HepG2 (cell line): ENCODE data around the gene GPR162. TPM values are rescaled to one million over a fixed set of nuclear protein-coding genes. Genes with fewer than 3 reads are reported as not detected.

Source experiments
- ATM ChIP-seq: fragments of 450-650 bp; IDR thresholded peaks from 2 replicates; pipeline ENCODE4 v1.7.1; 2017; ENCODE audit warnings: mild to moderate bottlenecking, borderline replicate concordance
- ATRX ChIP-seq: sonication (generic); formaldehyde crosslinking; IDR thresholded peaks from 2 replicates; pipeline ENCODE4 v1.4.0; 2020; ENCODE audit warnings: missing genetic modification reagents, borderline replicate concordance
- BATF2 ChIP-seq: sonication (generic); formaldehyde crosslinking; IDR thresholded peaks from 2 replicates; pipeline ENCODE4 v1.8.0; 2022; ENCODE audit warnings: mild to moderate bottlenecking, missing genetic modification reagents, moderate library complexity
- CBFB ChIP-seq: sonication (generic); formaldehyde crosslinking; IDR thresholded peaks from 2 replicates; pipeline ENCODE4 v1.4.0; 2020; ENCODE audit warnings: missing genetic modification reagents
- CREB1 ChIP-seq, 2 experiments: fragments of 450-650 bp in 1 of 2; IDR thresholded peaks; 2 replicates each; pipeline ENCODE4 v1.6.1; 2016 to 2017; ENCODE audit warnings: control low read depth in 1 of 2, mild to moderate bottlenecking in 1 of 2, missing compliant biosample characterization in 1 of 2, missing genetic modification characterization in 1 of 2
- EP300 ChIP-seq, 3 experiments: sonication (generic) in 1 of 3; formaldehyde crosslinking in 1 of 3; IDR thresholded peaks; 2 replicates each; pipeline versions ENCODE4 v1.5.1 to v1.6.1; 2011 to 2020; ENCODE audit warnings: low read depth in 2 of 3, low read length in 2 of 3, borderline replicate concordance in 1 of 3, improper control_type of control experiment in 1 of 3, mild to moderate bottlenecking in 1 of 3, missing genetic modification reagents in 1 of 3, moderate library complexity in 1 of 3
- FOXM1 ChIP-seq: sonication (generic); formaldehyde crosslinking; IDR thresholded peaks from 2 replicates; pipeline ENCODE4 v1.5.0; 2020; ENCODE audit warnings: missing genetic modification reagents
- NCOA5 ChIP-seq: sonication (generic); formaldehyde crosslinking; IDR thresholded peaks from 2 replicates; pipeline ENCODE4 v1.4.0; 2020; ENCODE audit warnings: missing genetic modification reagents
- PRDM4 ChIP-seq: sonication (generic); formaldehyde crosslinking; IDR thresholded peaks from 2 replicates; pipeline ENCODE4 v1.9.0; 2021; ENCODE audit warnings: missing genetic modification reagents, borderline replicate concordance
- SIX1 ChIP-seq: sonication (generic); formaldehyde crosslinking; IDR thresholded peaks from 2 replicates; pipeline ENCODE4 v1.4.0; 2020; ENCODE audit warnings: missing genetic modification reagents, borderline replicate concordance
- TGIF2 ChIP-seq: IDR thresholded peaks from 2 replicates; pipeline ENCODE4 v1.6.1; 2016; ENCODE audit warnings: control low read depth, missing compliant biosample characterization
- ZNF121 ChIP-seq: sonication (generic); formaldehyde crosslinking; IDR thresholded peaks from 2 replicates; pipeline ENCODE4 v1.5.0; 2020; ENCODE audit warnings: mild to moderate bottlenecking, missing genetic modification reagents
- ZNF207 ChIP-seq: fragments of 450-650 bp; IDR thresholded peaks from 2 replicates; pipeline ENCODE4 v1.6.1; 2016; ENCODE audit warnings: antibody characterized with exemption, borderline replicate concordance
- ZNF224 ChIP-seq: sonication (generic); formaldehyde crosslinking; IDR thresholded peaks from 2 replicates; pipeline ENCODE4 v1.5.0; 2020; ENCODE audit warnings: mild to moderate bottlenecking, missing genetic modification reagents
- ZNF292 ChIP-seq: sonication (generic); formaldehyde crosslinking; IDR thresholded peaks from 2 replicates; pipeline ENCODE4 v1.8.1; 2022; ENCODE audit warnings: mild to moderate bottlenecking, low read depth, missing genetic modification reagents, borderline replicate concordance
- ZNF317 ChIP-seq: sonication (generic); formaldehyde crosslinking; IDR thresholded peaks from 2 replicates; pipeline ENCODE4 v1.5.0; 2020; ENCODE audit warnings: mild to moderate bottlenecking, missing genetic modification reagents
- ZNF549 ChIP-seq: sonication (generic); formaldehyde crosslinking; IDR thresholded peaks from 2 replicates; pipeline ENCODE4 v1.5.0; 2020; ENCODE audit warnings: missing genetic modification reagents
- ZNF572 ChIP-seq: sonication (generic); formaldehyde crosslinking; IDR thresholded peaks from 2 replicates; pipeline ENCODE4 v1.5.1; 2020; ENCODE audit warnings: mild to moderate bottlenecking, missing genetic modification reagents
- ZNF883 ChIP-seq: sonication (generic); formaldehyde crosslinking; IDR thresholded peaks from 2 replicates; pipeline ENCODE4 v1.5.1; 2020; ENCODE audit warnings: mild to moderate bottlenecking, missing genetic modification reagents; ENCODE audit errors: not compliant biosample characterization
- polyA plus RNA-seq, 8 experiments: library from polyadenylated mRNA; depleted of rRNA in 3 of 8; stranded (reverse) in 7 of 8; unstranded in 1 of 8; fragments of >200 nt; fragmentation: Illumina TruSeq in 4 of 8; extraction: Trizol in 4 of 8; gene quantifications; 2 replicates each; pipeline versions ENCODE4 v1.2.1 to v1.2.3, GENCODE V29; 2011 to 2016; ENCODE audit warnings: low read depth in 4 of 8, missing spikeins in 1 of 8, mixed read lengths in 1 of 8; ENCODE audit not compliant: insufficient read depth in 1 of 8
- total RNA-seq, 5 experiments: library from RNA; depleted of rRNA; stranded (reverse); fragments of >200 nt; fragmentation: Illumina TruSeq; extraction: Trizol; gene quantifications; 2 replicates each; pipeline ENCODE4 v1.2.3, GENCODE V29; 2016; ENCODE audit warnings: low read depth in 1 of 5
- TF ChIP-seq, protein P1 (sequence below): sonication (generic); formaldehyde crosslinking; conservative IDR thresholded peaks from 2 replicates; pipeline ENCODE4 v1.4.0; 2020; ENCODE audit warnings: missing genetic modification reagents
- TF ChIP-seq, protein P2 (sequence below): sonication (generic); formaldehyde crosslinking; IDR thresholded peaks from 2 replicates; pipeline ENCODE4 v1.4.0; 2020; ENCODE audit warnings: mild to moderate bottlenecking, low read depth, missing genetic modification reagents

Gene GPR162
- total and polyA plus RNA-seq, 2 of the 13 experiments (the other 11 are each of a cell fraction or from before 2014, with no cell fraction given): 0.08 TPM; not detected in 1

GRCh38 chr12:6873094-6874014 is 51.7 kb downstream of the GPR162 start, which contains the start of gene SPSB2 (continued):
- TF ChIP-seq, protein P1, sequence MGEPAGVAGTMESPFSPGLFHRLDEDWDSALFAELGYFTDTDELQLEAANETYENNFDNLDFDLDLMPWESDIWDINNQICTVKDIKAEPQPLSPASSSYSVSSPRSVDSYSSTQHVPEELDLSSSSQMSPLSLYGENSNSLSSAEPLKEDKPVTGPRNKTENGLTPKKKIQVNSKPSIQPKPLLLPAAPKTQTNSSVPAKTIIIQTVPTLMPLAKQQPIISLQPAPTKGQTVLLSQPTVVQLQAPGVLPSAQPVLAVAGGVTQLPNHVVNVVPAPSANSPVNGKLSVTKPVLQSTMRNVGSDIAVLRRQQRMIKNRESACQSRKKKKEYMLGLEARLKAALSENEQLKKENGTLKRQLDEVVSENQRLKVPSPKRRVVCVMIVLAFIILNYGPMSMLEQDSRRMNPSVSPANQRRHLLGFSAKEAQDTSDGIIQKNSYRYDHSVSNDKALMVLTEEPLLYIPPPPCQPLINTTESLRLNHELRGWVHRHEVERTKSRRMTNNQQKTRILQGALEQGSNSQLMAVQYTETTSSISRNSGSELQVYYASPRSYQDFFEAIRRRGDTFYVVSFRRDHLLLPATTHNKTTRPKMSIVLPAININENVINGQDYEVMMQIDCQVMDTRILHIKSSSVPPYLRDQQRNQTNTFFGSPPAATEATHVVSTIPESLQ: no peak
- TF ChIP-seq ZNF292 (CRISPR knock-in tag) (peak; percentile 38; the same call in 1 of the 2 replicates), CBFB (no peak), BATF2 (no peak), SIX1 (CRISPR knock-in tag) (no peak), EP300 (IDR thresholded peaks at IDR 0.05; ENCODE audit: low read depth in 2 of 2, low read length in 2 of 2) (0 out of 4 replicates have a peak, but pooled peaks of 1 of the 2 experiments have one; percentile 5), EP300 (CRISPR knock-in tag; IDR thresholded peaks at IDR 0.05; ENCODE audit: borderline replicate concordance) (no peak), NCOA5 (CRISPR knock-in tag) (no peak), FOXM1 (CRISPR knock-in tag) (no peak), TGIF2 (CRISPR knock-in tag) (0 out of 2 replicates have a peak, but pooled peaks have one; percentile 31), ZNF317 (no peak), ZNF224 (CRISPR knock-in tag) (no peak), ATM (no peak), ZNF207 (no peak), CREB1 (IDR thresholded peaks at IDR 0.05) (peak; percentile 9; the same call in 1 of the 2 replicates), CREB1 (CRISPR knock-in tag; IDR thresholded peaks at IDR 0.05) (no peak), ZNF572 (CRISPR knock-in tag) (no peak), ZNF883 (CRISPR knock-in tag) (no peak), ZNF121 (no peak), ATRX (CRISPR knock-in tag) (no peak), PRDM4 (CRISPR knock-in tag) (no peak), ZNF549 (CRISPR knock-in tag) (no peak)
- TF ChIP-seq, protein P2, sequence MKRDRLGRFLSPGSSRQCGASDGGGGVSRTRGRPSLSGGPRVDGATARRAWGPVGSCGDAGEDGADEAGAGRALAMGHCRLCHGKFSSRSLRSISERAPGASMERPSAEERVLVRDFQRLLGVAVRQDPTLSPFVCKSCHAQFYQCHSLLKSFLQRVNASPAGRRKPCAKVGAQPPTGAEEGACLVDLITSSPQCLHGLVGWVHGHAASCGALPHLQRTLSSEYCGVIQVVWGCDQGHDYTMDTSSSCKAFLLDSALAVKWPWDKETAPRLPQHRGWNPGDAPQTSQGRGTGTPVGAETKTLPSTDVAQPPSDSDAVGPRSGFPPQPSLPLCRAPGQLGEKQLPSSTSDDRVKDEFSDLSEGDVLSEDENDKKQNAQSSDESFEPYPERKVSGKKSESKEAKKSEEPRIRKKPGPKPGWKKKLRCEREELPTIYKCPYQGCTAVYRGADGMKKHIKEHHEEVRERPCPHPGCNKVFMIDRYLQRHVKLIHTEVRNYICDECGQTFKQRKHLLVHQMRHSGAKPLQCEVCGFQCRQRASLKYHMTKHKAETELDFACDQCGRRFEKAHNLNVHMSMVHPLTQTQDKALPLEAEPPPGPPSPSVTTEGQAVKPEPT (CRISPR knock-in tag): no peak
